Adrenal gland (tissue), 12 donors: ENCODE measurements around the gene MAN2B2. TPM values are rescaled to one million over a fixed set of nuclear protein-coding genes. Genes with fewer than 3 reads are reported as not detected.

Experiments used
- DNase-seq, 7 donors: peaks; one replicate each; pipeline ENCODE4 v3.0.0-alpha.2; 2019 to 2020
- H3K27ac ChIP-seq, 5 donors: fragments of 200-600 bp; sonication (generic) in 4 of 5; 1 replicate in 3 of 5; 2 replicates in 2 of 5; pipeline versions ENCODE4 v1.5.1 to v1.8.0; 2016 to 2020; ENCODE audit warnings: mild to moderate bottlenecking in 1 of 5
- H3K27me3 ChIP-seq: fragments of 200-600 bp; 2 replicates; pipeline ENCODE4 v1.8.0; 2021
- H3K36me3 ChIP-seq, 2 donors: fragments of 200-600 bp; replicated peaks in 1 of 2; 1 replicate in 1 of 2; 2 replicates in 1 of 2; pipeline versions ENCODE4 v1.5.1 to v1.8.0; 2018 to 2022
- H3K4me1 ChIP-seq, 2 donors: fragments of 200-600 bp; replicated peaks in 1 of 2; 1 replicate in 1 of 2; 2 replicates in 1 of 2; pipeline versions ENCODE4 v1.5.1 to v1.8.0; 2018 to 2021
- H3K4me3 ChIP-seq, 4 donors: fragments of 200-600 bp; sonication (generic) in 3 of 4; one replicate each; pipeline ENCODE4 v1.5.1; 2016 to 2018
- H3K9me3 ChIP-seq, 3 donors: fragments of 200-600 bp; sonication (generic) in 1 of 3; replicated peaks in 1 of 3; 1 replicate in 2 of 3; 2 replicates in 1 of 3; pipeline versions ENCODE4 v1.5.1 to v1.8.0; 2016 to 2021
- CTCF ChIP-seq, 6 experiments: fragments of 450-650 bp in 4 of 6; fragments of 200-600 bp in 2 of 6; sonication (generic) in 1 of 6; IDR thresholded peaks; 1 replicate in 5 of 6; 2 replicates in 1 of 6; pipeline versions ENCODE4 v1.5.1 to v1.8.0; 2016 to 2021; ENCODE audit warnings: antibody characterized with exemption in 6 of 6, mild to moderate bottlenecking in 2 of 6, moderate library complexity in 1 of 6
- POLR2A ChIP-seq, 2 donors: fragments of 450-650 bp; IDR thresholded peaks; one replicate each; pipeline ENCODE4 v1.6.1; 2017; ENCODE audit warnings: antibody characterized with exemption in 2 of 2, mild to moderate bottlenecking in 2 of 2, moderate library complexity in 1 of 2
- WGBS, 4 donors: extraction: QIAGEN DNeasy Blood & Tissue Kit in 2 of 4; methylation state at CpG; one replicate each; pipeline versions ENCODE4 v1.1.5 to v1.1.7; 2013 to 2017; 5-methylcytosine and 5-hydroxymethylcytosine counted together
- intact Hi-C, 2 donors: fragments of 100-400 bp; cut with DNase I; formaldehyde crosslinking; loops; one replicate each; pipeline versions ENCODE4 v1.14.1 to v1.15.0; 2022 to 2023
- polyA plus RNA-seq, 3 donors: library from polyadenylated mRNA; stranded (reverse); fragments of 200-250 nt in 2 of 3; fragments of 350-450 nt in 1 of 3; fragmentation: Illumina TruSeq in 1 of 3; extraction: RNeasy Lipid Tissue Mini Kit (QIAGEN cat#74804) in 1 of 3; gene quantifications; one replicate each; pipeline ENCODE4 v1.2.3, GENCODE V29; 2013 to 2014
- total RNA-seq, 9 donors: library from RNA; depleted of rRNA in 4 of 9; stranded (reverse); fragments of >200 nt in 4 of 9; fragments of 120-200 nt in 1 of 9; fragmentation: NEBNext Ultra II Directional in 1 of 9; extraction: Animal tissue kit (Norgen Biotek cat#: 25700) in 1 of 9; gene quantifications; one replicate each; pipeline versions ENCODE4 v1.1.0 to v1.2.4, GENCODE V29; 2013 to 2023
- donor health status: healthy with polysubstance abuse.
- donor health status: Bipolar disorder and iron deficiency.
- donor health status: DM: yes; HTN: yes; CAD: no.
- donor health status: DM: no; HTN: no; CAD: no.
- donor health status: DM: no; HTN: no; CAD: no.
- donor health status: DM: yes; HTN: yes; CAD: no.

MAN2B2 gene
- total and polyA plus RNA-seq, 12 donors, result 9.3 to 50.6 (median 27.7) TPM

- intact Hi-C loops, result loop anchor here (5.0 to 10.0 kb wide), 2 partner anchors 214 to 216 kb away; no protein-coding TSS in a partner anchor
- DNase-seq, result peak in 4 of 7 donors; percentile 26 to 72 (median 37)
- Histone ChIP-seq H3K9me3 (no peaks in the 10 kb centered on the region), H3K4me1 (no peaks in the 10 kb centered on the region), H3K4me3 (no peak overlapping the region), H3K27ac (no peak overlapping the region), H3K36me3 (no peaks in the 10 kb centered on the region), H3K27me3 (no peaks in the 10 kb centered on the region)
- TF ChIP-seq CTCF (IDR thresholded peaks at IDR 0.05) (peak in 3 of 6 experiments; percentile 10 to 31 (median 24)), POLR2A (IDR thresholded peaks at IDR 0.05) (no peak)
- 58 to 71% (median 65%) methylated on average over 4 to 8 of the region's 8 CpGs for WGBS, 4 donors
These were observed 26.6 kb upstream of the MAN2B2 start for GRCh38 chr4:6548201-6548881.

DNA sequence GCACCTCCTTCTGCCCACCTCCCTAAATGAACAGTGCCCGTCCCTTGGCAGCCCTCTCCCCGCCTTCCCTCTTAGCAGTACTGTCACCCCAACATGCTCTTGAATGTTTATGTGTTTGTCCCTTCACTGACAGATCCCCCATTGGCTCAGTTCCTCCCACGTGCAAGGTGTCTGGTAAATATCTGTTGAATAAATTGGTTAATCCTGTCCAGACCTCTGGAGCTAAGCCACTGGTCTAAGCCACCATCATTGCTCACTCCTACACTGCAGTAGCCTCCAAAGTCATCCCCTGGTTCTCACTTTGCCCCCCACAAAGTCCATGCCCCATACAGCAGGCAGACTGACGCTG, 26.1 kb upstream of the MAN2B2 start:
- H3K27ac ChIP-seq, result no peak overlapping the region
- peak in 1 of 7 donors; percentile 70 for DNase-seq
- H3K4me1 ChIP-seq, result no peaks in the 10 kb centered on the region
- H3K27me3 ChIP-seq, result peaks cover 5% of the 10 kb centered on the region
- WGBS, 4 donors, result 58 to 66% (median 62%) methylated on average over 4 of the region's 4 CpGs
- H3K36me3 ChIP-seq, result no peaks in the 10 kb centered on the region
- no peak overlapping the region for H3K4me3 ChIP-seq
- intact Hi-C loops, result loop anchor here (5.0 to 10.0 kb wide), 2 partner anchors 214 to 217 kb away; no protein-coding TSS in a partner anchor
- no peak for TF ChIP-seq POLR2A (IDR thresholded peaks at IDR 0.05)
- no peak for TF ChIP-seq CTCF (IDR thresholded peaks at IDR 0.05)
- H3K9me3 ChIP-seq, result no peaks in the 10 kb centered on the region

DNA sequence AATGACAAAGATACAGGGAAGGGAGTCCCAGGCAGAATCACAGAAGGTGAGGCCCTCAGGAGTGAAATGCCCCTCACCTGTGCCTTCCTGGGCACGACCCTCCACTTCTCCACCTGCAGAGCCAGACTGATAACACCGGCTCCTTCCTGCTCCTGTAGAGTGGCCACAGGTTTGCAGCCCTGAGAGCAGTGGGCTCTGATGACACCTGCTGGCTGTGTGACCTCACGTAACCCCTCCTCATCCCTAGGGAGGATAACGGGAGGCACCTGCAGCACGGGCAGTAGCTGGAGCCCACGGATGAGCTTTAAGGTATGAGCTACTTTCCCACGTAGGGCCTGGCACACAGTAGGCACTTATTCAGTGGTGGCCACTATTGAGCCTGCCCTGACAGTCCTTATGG, 25.5 kb upstream of the MAN2B2 start:
- no peaks in the 10 kb centered on the region for H3K4me1 ChIP-seq
- intact Hi-C loops, result loop anchor here (5.0 to 10.0 kb wide), 2 partner anchors 215 to 217 kb away; no protein-coding TSS in a partner anchor
- H3K27ac ChIP-seq, result no peak overlapping the region
- TF ChIP-seq POLR2A (IDR thresholded peaks at IDR 0.05) (no peak), CTCF (IDR thresholded peaks at IDR 0.05) (no peak)
- H3K36me3 ChIP-seq, result no peaks in the 10 kb centered on the region
- no peaks in the 10 kb centered on the region for H3K9me3 ChIP-seq
- H3K4me3 ChIP-seq, result no peak overlapping the region
- 29 to 43% (median 36%) methylated on average over 3 to 7 of the region's 7 CpGs for WGBS, 4 donors
- DNase-seq, result no peak
- peaks cover 5% of the 10 kb centered on the region for H3K27me3 ChIP-seq

DNA sequence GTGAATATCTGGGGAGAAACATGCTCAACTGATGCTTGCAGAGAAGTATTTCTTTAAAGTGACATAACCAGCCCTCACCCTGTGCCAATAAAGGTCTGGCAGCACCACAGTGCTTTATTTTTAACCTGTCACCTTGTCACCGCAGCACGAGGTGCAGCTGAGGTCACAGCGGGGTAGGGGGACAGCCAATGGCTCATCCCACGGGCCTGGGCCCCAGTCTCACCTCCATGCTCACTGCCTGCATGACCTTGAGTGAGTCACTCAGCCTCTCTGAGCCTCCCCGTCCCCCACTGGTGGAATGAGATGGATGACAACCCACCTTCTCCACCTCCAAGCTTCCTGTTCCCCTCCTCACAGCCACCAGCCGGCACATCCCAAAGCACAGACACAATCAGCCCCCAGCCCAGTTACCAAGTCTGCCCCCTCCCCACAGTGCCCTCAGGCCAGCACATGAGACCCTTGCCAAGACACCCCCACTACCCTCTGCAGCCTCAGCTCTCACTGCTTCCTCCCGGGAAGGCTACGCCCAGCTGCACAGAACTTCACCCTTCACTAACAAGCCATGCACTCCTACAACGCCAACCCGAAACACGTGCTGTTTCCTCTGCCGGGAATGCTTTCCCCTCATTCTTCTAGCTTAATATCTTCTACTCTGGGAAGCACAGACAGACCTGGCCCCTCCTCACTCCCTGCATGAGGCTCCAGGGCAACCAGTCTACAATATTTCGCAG, 24.9 kb upstream of the MAN2B2 start:
- TF ChIP-seq POLR2A (IDR thresholded peaks at IDR 0.05) (no peak), CTCF (IDR thresholded peaks at IDR 0.05) (no peak)
- H3K4me3 ChIP-seq, result no peak overlapping the region
- no peaks in the 10 kb centered on the region for H3K9me3 ChIP-seq
- H3K4me1 ChIP-seq, result no peaks in the 10 kb centered on the region
- intact Hi-C loops, result loop anchor here (5.0 to 10.0 kb wide), 2 partner anchors 215 to 218 kb away; no protein-coding TSS in a partner anchor
- DNase-seq, result peak in 2 of 7 donors; percentile 5 to 19
- no peaks in the 10 kb centered on the region for H3K36me3 ChIP-seq
- WGBS, 4 donors, result 22 to 45% (median 39%) methylated on average over 12 to 13 of the region's 13 CpGs
- no peak overlapping the region for H3K27ac ChIP-seq
- peaks cover 5% of the 10 kb centered on the region for H3K27me3 ChIP-seq
